ENCODE results near the gene COL4A6. TPM values are rescaled to one million over a fixed set of nuclear protein-coding genes. Genes with fewer than 3 reads are reported as not detected.

COL4A6 gene
- polyA plus RNA-seq, 2 donors, result 5.0 to 5.9 TPM

- H3K36me3 ChIP-seq (ENCODE audit: control insufficient read depth in 2 of 2, insufficient read depth in 2 of 2, low read length in 1 of 2), result no peaks in the 10 kb centered on the region
- H3K9me3 ChIP-seq (ENCODE audit: control insufficient read depth in 2 of 2, insufficient read depth in 1 of 2, low read depth in 1 of 2, low read length in 1 of 2), result no peaks in the 10 kb centered on the region
- no peaks in the 10 kb centered on the region for H3K4me1 ChIP-seq (ENCODE audit: control insufficient read depth in 2 of 2, insufficient read depth in 2 of 2, low read length in 1 of 2)
- H3K27me3 ChIP-seq (ENCODE audit: control insufficient read depth in 1 of 2, insufficient read depth in 2 of 2, low read length in 2 of 2), result no peaks in the 10 kb centered on the region
- H3K27ac ChIP-seq (ENCODE audit: low read depth in 2 of 2, low read length in 1 of 2), result no peak overlapping the region
- H3K4me3 ChIP-seq (ENCODE audit: low read depth in 1 of 2, low read length in 2 of 2), result no peak overlapping the region
- WGBS, 2 donors, result 32 to 76% methylated on average over 1 of the region's 1 CpG
Measured at GRCh38 chrX:108299704-108300103, 138.5 kb downstream of the COL4A6 start.

- Histone ChIP-seq H3K27ac (ENCODE audit: low read depth in 2 of 2, low read length in 1 of 2) (no peak overlapping the region), H3K4me3 (ENCODE audit: low read depth in 1 of 2, low read length in 2 of 2) (no peak overlapping the region), H3K4me1 (ENCODE audit: control insufficient read depth in 2 of 2, insufficient read depth in 2 of 2, low read length in 1 of 2) (no peaks in the 10 kb centered on the region), H3K36me3 (ENCODE audit: control insufficient read depth in 2 of 2, insufficient read depth in 2 of 2, low read length in 1 of 2) (no peaks in the 10 kb centered on the region), H3K27me3 (ENCODE audit: control insufficient read depth in 1 of 2, insufficient read depth in 2 of 2, low read length in 2 of 2) (no peaks in the 10 kb centered on the region), H3K9me3 (ENCODE audit: control insufficient read depth in 2 of 2, insufficient read depth in 1 of 2, low read depth in 1 of 2, low read length in 1 of 2) (no peaks in the 10 kb centered on the region)
- 6 to 12% methylated on average over 2 of the region's 2 CpGs for WGBS, 2 donors
Measured at GRCh38 chrX:108299101-108299591, 139.1 kb downstream of the COL4A6 start.

- no peaks in the 10 kb centered on the region for H3K36me3 ChIP-seq (ENCODE audit: control insufficient read depth in 2 of 2, insufficient read depth in 2 of 2, low read length in 1 of 2)
- 75 to 87% methylated on average over 18 of the region's 18 CpGs for WGBS, 2 donors
- no peak overlapping the region for H3K4me3 ChIP-seq (ENCODE audit: low read depth in 1 of 2, low read length in 2 of 2)
- H3K9me3 ChIP-seq (ENCODE audit: control insufficient read depth in 2 of 2, insufficient read depth in 1 of 2, low read depth in 1 of 2, low read length in 1 of 2), result no peaks in the 10 kb centered on the region
- H3K27ac ChIP-seq (ENCODE audit: low read depth in 2 of 2, low read length in 1 of 2), result no peak overlapping the region
- H3K27me3 ChIP-seq (ENCODE audit: control insufficient read depth in 1 of 2, insufficient read depth in 2 of 2, low read length in 2 of 2), result no peaks in the 10 kb centered on the region
- H3K4me1 ChIP-seq (ENCODE audit: control insufficient read depth in 2 of 2, insufficient read depth in 2 of 2, low read length in 1 of 2), result no peaks in the 10 kb centered on the region
Measured at GRCh38 chrX:108298165-108298602, 140.0 kb downstream of the COL4A6 start.

DNA sequence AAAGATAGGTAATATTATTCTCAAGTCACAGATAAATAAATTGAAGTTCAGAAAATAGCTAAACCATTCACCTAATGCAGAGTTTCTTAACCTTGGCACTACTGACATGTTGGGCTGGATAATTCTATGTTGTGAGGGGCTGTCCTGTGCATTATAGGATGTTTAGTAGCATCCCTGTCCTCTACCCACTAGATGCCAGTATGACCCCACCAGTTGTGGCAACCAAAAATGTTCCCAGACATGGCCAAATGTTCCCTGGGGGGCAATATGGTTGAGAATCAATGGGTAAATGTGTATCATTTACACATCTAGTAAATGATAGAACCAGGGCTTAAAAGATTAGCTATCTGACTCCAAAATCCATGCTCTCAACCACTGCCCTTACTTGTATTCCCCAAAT, 140.9 kb downstream of the COL4A6 start:
- no peaks in the 10 kb centered on the region for H3K27me3 ChIP-seq (ENCODE audit: control insufficient read depth in 1 of 2, insufficient read depth in 2 of 2, low read length in 2 of 2)
- no peak overlapping the region for H3K27ac ChIP-seq (ENCODE audit: low read depth in 2 of 2, low read length in 1 of 2)
- H3K9me3 ChIP-seq (ENCODE audit: control insufficient read depth in 2 of 2, insufficient read depth in 1 of 2, low read depth in 1 of 2, low read length in 1 of 2), result no peaks in the 10 kb centered on the region
- no peak overlapping the region for H3K4me3 ChIP-seq (ENCODE audit: low read depth in 1 of 2, low read length in 2 of 2)
- H3K36me3 ChIP-seq (ENCODE audit: control insufficient read depth in 2 of 2, insufficient read depth in 2 of 2, low read length in 1 of 2), result no peaks in the 10 kb centered on the region
- no peaks in the 10 kb centered on the region for H3K4me1 ChIP-seq (ENCODE audit: control insufficient read depth in 2 of 2, insufficient read depth in 2 of 2, low read length in 1 of 2)

DNA sequence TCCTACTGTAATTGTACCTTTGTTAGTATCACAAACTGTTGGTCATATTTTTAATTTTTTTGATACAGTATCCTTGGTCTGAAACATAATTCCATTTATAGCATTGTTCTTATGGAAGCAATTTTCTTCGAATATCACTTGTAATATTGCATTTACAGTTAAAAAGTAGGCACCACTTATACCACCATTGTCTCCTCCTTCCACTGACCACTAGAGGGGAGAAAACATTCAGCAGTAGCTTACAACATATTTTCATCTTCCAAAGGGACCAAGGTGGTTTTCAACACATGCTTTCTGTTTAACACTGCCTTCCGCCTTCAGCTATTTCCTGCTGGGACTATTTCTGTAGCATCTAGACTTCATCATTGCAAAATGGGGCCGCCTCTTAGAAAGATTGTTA, 146.2 kb downstream of the COL4A6 start:
- H3K9me3 ChIP-seq (ENCODE audit: control insufficient read depth in 2 of 2, insufficient read depth in 1 of 2, low read depth in 1 of 2, low read length in 1 of 2), result no peaks in the 10 kb centered on the region
- no peaks in the 10 kb centered on the region for H3K4me1 ChIP-seq (ENCODE audit: control insufficient read depth in 2 of 2, insufficient read depth in 2 of 2, low read length in 1 of 2)
- no peaks in the 10 kb centered on the region for H3K27me3 ChIP-seq (ENCODE audit: control insufficient read depth in 1 of 2, insufficient read depth in 2 of 2, low read length in 2 of 2)
- H3K36me3 ChIP-seq (ENCODE audit: control insufficient read depth in 2 of 2, insufficient read depth in 2 of 2, low read length in 1 of 2), result no peaks in the 10 kb centered on the region
- 82 to 92% methylated on average over 3 of the region's 3 CpGs for WGBS, 2 donors
- no peak overlapping the region for H3K27ac ChIP-seq (ENCODE audit: low read depth in 2 of 2, low read length in 1 of 2)
- no peak overlapping the region for H3K4me3 ChIP-seq (ENCODE audit: low read depth in 1 of 2, low read length in 2 of 2)

DNA sequence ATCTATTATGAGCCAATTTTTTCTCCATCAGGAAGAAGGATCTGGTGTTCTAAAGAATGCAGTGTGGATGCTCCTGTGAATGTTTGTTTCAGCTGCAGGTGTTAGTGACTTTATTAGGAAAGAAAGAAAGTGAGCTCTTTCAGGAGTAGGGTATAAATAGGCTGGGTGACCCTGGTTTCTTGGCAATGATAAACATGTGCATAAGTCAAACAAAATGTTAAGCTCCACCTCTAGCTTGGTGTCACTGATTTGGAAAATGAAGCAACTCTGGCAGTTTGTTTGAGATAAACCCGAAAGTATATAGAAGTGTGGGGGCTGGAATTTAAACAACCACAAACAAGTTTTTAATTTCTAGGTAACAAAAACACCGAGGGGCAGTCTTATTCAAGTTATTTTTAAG, 152.3 kb downstream of the COL4A6 start:
- Histone ChIP-seq H3K36me3 (ENCODE audit: control insufficient read depth in 2 of 2, insufficient read depth in 2 of 2, low read length in 1 of 2) (no peaks in the 10 kb centered on the region), H3K9me3 (ENCODE audit: control insufficient read depth in 2 of 2, insufficient read depth in 1 of 2, low read depth in 1 of 2, low read length in 1 of 2) (no peaks in the 10 kb centered on the region), H3K27me3 (ENCODE audit: control insufficient read depth in 1 of 2, insufficient read depth in 2 of 2, low read length in 2 of 2) (no peaks in the 10 kb centered on the region), H3K27ac (ENCODE audit: low read depth in 2 of 2, low read length in 1 of 2) (no peak overlapping the region), H3K4me3 (ENCODE audit: low read depth in 1 of 2, low read length in 2 of 2) (no peak overlapping the region), H3K4me1 (ENCODE audit: control insufficient read depth in 2 of 2, insufficient read depth in 2 of 2, low read length in 1 of 2) (no peaks in the 10 kb centered on the region)
- WGBS, 2 donors, result 45 to 47% methylated on average over 2 of the region's 2 CpGs

DNA sequence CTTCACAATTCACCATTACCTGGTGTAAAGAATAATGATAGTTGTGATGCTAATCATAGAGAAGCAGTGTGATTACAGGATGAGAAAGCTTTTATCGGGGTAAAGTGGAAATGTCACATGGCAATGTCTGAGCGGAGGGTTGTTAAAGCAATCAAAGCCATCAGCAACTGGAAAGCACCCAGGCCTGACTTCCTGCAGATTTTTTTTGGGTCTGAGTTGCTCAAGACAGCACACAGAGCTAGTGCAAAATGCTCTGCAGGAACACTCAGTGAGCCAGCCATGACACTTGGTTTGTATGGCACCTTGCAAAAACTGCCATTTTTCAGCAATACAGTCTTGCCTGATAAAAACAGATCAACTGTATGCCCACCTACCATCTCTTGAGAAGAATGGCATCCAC, 152.9 kb downstream of the COL4A6 start:
- Histone ChIP-seq H3K36me3 (ENCODE audit: control insufficient read depth in 2 of 2, insufficient read depth in 2 of 2, low read length in 1 of 2) (no peaks in the 10 kb centered on the region), H3K9me3 (ENCODE audit: control insufficient read depth in 2 of 2, insufficient read depth in 1 of 2, low read depth in 1 of 2, low read length in 1 of 2) (no peaks in the 10 kb centered on the region), H3K27me3 (ENCODE audit: control insufficient read depth in 1 of 2, insufficient read depth in 2 of 2, low read length in 2 of 2) (no peaks in the 10 kb centered on the region), H3K4me1 (ENCODE audit: control insufficient read depth in 2 of 2, insufficient read depth in 2 of 2, low read length in 1 of 2) (no peaks in the 10 kb centered on the region), H3K4me3 (ENCODE audit: low read depth in 1 of 2, low read length in 2 of 2) (no peak overlapping the region), H3K27ac (ENCODE audit: low read depth in 2 of 2, low read length in 1 of 2) (no peak overlapping the region)
- WGBS, 2 donors, result 54 to 57% methylated on average over 2 of the region's 2 CpGs

DNA sequence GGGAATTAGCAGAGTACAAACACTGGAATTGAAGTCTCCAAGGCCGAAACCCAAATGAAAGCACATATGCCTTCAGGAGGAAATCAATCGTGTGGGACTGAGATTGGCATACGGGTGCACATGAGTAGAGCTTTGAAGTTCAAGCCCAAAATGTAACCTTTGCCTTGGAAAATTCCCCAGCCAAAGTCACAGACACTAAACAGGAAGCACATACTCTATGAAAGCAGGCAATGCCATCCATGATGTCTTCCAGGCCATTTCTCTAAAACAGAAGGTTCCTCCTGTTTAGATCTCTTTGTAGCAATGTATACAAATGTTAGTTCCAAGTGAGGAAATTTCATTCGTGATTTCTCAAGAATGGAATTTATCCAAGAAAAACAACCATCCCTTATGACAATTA, 162.5 kb downstream of the COL4A6 start:
- H3K27ac ChIP-seq (ENCODE audit: low read depth in 2 of 2, low read length in 1 of 2), result no peak overlapping the region
- no peak overlapping the region for H3K4me3 ChIP-seq (ENCODE audit: low read depth in 1 of 2, low read length in 2 of 2)
- no peaks in the 10 kb centered on the region for H3K9me3 ChIP-seq (ENCODE audit: control insufficient read depth in 2 of 2, insufficient read depth in 1 of 2, low read depth in 1 of 2, low read length in 1 of 2)
- H3K36me3 ChIP-seq (ENCODE audit: control insufficient read depth in 2 of 2, insufficient read depth in 2 of 2, low read length in 1 of 2), result no peaks in the 10 kb centered on the region
- WGBS, 2 donors, result 30 to 46% methylated on average over 4 of the region's 4 CpGs
- peaks cover 0 to 4% of the 10 kb centered on the region in 2 donors for H3K27me3 ChIP-seq (ENCODE audit: control insufficient read depth in 1 of 2, insufficient read depth in 2 of 2, low read length in 2 of 2)
- no peaks in the 10 kb centered on the region for H3K4me1 ChIP-seq (ENCODE audit: control insufficient read depth in 2 of 2, insufficient read depth in 2 of 2, low read length in 1 of 2)

DNA sequence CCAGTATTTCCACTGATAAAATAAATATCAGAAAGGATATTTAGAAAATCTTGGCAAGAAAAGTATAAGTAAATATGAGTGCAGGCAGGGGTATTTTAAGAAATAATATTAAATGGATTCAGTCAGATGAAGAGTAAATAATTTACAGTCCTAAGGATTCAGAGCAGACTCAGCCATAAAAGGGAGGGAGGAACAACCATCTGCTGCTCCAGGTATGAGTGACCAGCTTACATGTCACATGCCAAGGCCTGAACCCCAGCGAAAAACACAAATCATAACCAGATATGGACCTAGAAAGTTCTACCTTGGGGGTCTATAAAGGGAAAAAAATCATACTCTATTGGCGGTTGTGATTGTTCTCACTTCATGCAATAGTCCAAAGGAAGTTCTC, 166.8 kb downstream of the COL4A6 start:
- Histone ChIP-seq H3K9me3 (ENCODE audit: control insufficient read depth in 2 of 2, insufficient read depth in 1 of 2, low read depth in 1 of 2, low read length in 1 of 2) (no peaks in the 10 kb centered on the region), H3K36me3 (ENCODE audit: control insufficient read depth in 2 of 2, insufficient read depth in 2 of 2, low read length in 1 of 2) (no peaks in the 10 kb centered on the region), H3K4me3 (ENCODE audit: low read depth in 1 of 2, low read length in 2 of 2) (no peak overlapping the region), H3K27me3 (ENCODE audit: control insufficient read depth in 1 of 2, insufficient read depth in 2 of 2, low read length in 2 of 2) (peaks cover 0 to 4% of the 10 kb centered on the region in 2 donors), H3K4me1 (ENCODE audit: control insufficient read depth in 2 of 2, insufficient read depth in 2 of 2, low read length in 1 of 2) (no peaks in the 10 kb centered on the region), H3K27ac (ENCODE audit: low read depth in 2 of 2, low read length in 1 of 2) (no peak overlapping the region)
- WGBS, 2 donors, result 25 to 46% methylated on average over 2 of the region's 2 CpGs

DNA sequence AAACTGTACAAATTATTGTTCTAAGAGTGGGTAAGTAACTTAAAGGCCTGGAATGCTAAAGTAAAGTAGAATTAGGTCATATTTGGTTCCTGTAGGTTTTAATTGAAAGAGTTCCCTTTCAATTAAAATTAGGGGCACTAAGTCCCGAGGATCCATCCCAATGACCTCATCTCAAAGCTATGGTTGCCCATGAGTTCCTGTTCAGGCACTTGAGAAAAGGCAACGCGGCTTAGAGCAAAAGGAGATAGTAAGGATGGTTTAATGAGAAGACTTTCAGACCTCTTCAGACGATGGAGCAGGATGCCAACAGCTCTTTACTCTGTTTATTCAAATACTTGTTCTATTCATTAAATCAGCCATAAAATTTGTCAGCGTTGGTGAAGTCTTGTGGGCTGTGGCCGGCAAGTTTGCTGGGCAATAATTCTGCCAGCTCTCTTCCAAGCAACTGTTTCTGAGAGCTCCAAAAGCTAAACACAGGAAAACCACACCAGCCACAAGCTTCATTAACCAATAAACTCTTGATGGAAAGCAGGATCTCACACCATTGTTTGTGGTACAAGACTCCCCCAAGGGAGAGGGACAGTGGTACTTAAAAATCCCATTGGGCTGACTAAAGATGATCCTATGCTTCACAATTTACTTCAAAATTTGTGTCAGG, 167.4 kb downstream of the COL4A6 start:
- Histone ChIP-seq H3K4me1 (ENCODE audit: control insufficient read depth in 2 of 2, insufficient read depth in 2 of 2, low read length in 1 of 2) (no peaks in the 10 kb centered on the region), H3K27ac (ENCODE audit: low read depth in 2 of 2, low read length in 1 of 2) (peak overlapping the region in 1 of 2 donors; percentile 3), H3K9me3 (ENCODE audit: control insufficient read depth in 2 of 2, insufficient read depth in 1 of 2, low read depth in 1 of 2, low read length in 1 of 2) (no peaks in the 10 kb centered on the region), H3K36me3 (ENCODE audit: control insufficient read depth in 2 of 2, insufficient read depth in 2 of 2, low read length in 1 of 2) (no peaks in the 10 kb centered on the region), H3K4me3 (ENCODE audit: low read depth in 1 of 2, low read length in 2 of 2) (no peak overlapping the region), H3K27me3 (ENCODE audit: control insufficient read depth in 1 of 2, insufficient read depth in 2 of 2, low read length in 2 of 2) (peaks cover 0 to 4% of the 10 kb centered on the region in 2 donors)
- 25 to 54% methylated on average over 6 of the region's 6 CpGs for WGBS, 2 donors
